ENCODE data around the gene GPR183.

GPR183 gene

GRCh38 chr13:99246100-99246499 lies 61.1 kb downstream of the GPR183 start:
- TF ChIP-seq, protein P1, sequence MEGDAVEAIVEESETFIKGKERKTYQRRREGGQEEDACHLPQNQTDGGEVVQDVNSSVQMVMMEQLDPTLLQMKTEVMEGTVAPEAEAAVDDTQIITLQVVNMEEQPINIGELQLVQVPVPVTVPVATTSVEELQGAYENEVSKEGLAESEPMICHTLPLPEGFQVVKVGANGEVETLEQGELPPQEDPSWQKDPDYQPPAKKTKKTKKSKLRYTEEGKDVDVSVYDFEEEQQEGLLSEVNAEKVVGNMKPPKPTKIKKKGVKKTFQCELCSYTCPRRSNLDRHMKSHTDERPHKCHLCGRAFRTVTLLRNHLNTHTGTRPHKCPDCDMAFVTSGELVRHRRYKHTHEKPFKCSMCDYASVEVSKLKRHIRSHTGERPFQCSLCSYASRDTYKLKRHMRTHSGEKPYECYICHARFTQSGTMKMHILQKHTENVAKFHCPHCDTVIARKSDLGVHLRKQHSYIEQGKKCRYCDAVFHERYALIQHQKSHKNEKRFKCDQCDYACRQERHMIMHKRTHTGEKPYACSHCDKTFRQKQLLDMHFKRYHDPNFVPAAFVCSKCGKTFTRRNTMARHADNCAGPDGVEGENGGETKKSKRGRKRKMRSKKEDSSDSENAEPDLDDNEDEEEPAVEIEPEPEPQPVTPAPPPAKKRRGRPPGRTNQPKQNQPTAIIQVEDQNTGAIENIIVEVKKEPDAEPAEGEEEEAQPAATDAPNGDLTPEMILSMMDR (IDR thresholded peaks at IDR 0.05; ENCODE audit: low read depth, low read length): no peak
- no peak for DNase-seq (ENCODE audit: extremely low read depth, low read depth)

Measured in AG09319 (cell line).